Left lung (tissue), 10 donors: Measurements from ENCODE around the gene ACVR2B. TPM values are rescaled to one million over a fixed set of nuclear protein-coding genes. Genes with fewer than 3 reads are reported as not detected.

ENCODE experiments used
- ATAC-seq: fragments of 200-7000 bp; cut with Tn5 transposase; one replicate; pipeline ENCODE4 v1.9.1; 2020; ENCODE audit warnings: moderate library complexity
- DNase-seq, 4 donors: peaks; one replicate each; pipeline ENCODE4 v3.0.0-alpha.2; 2013 to 2020
- H3K27ac ChIP-seq, 2 donors: fragments of 200-600 bp; sonication (generic) in 1 of 2; one replicate each; pipeline versions ENCODE4 v1.5.0 to v1.8.0; 2020 to 2021
- H3K27me3 ChIP-seq, 2 donors: fragments of 200-600 bp; sonication (generic) in 1 of 2; one replicate each; pipeline versions ENCODE4 v1.5.0 to v1.8.0; 2020 to 2021
- H3K36me3 ChIP-seq, 2 donors: fragments of 200-600 bp; sonication (generic) in 1 of 2; one replicate each; pipeline versions ENCODE4 v1.5.0 to v1.8.0; 2020 to 2021
- H3K4me1 ChIP-seq, 2 donors: fragments of 200-600 bp; one replicate each; pipeline ENCODE4 v1.8.0; 2021
- H3K4me3 ChIP-seq, 2 donors: fragments of 200-600 bp; sonication (generic) in 1 of 2; one replicate each; pipeline versions ENCODE4 v1.5.0 to v1.8.0; 2020 to 2021; ENCODE audit warnings: mild to moderate bottlenecking in 1 of 2
- H3K9me3 ChIP-seq, 2 donors: fragments of 200-600 bp; sonication (generic) in 1 of 2; one replicate each; pipeline versions ENCODE4 v1.5.0 to v1.8.0; 2020 to 2021
- CTCF ChIP-seq, 2 donors: fragments of 200-600 bp; sonication (generic) in 1 of 2; IDR thresholded peaks; one replicate each; pipeline versions ENCODE4 v1.5.0 to v1.8.0; 2021; ENCODE audit warnings: antibody characterized with exemption in 2 of 2
- intact Hi-C, 2 donors: fragments of 100-400 bp; cut with DNase I; formaldehyde crosslinking; loops; one replicate each; pipeline versions ENCODE4 v1.11.2 to v1.14.2; 2022
- polyA plus RNA-seq, 6 donors: library from polyadenylated mRNA; unstranded; fragments of 120-200 nt; gene quantifications; one replicate each; pipeline ENCODE4 v1.2.1, GENCODE V29; 2013; ENCODE audit not compliant: insufficient read length in 6 of 6
- total RNA-seq, 2 donors: library from RNA; stranded (reverse); fragmentation: NEBNext Ultra II Directional; extraction: Animal tissue kit (Norgen Biotek cat#: 25700); gene quantifications; one replicate each; pipeline ENCODE4 v1.2.1, GENCODE V29; 2021
- donor health status: DM: no; HTN: yes; CAD: no.
- donor health status: DM: no; HTN: no; CAD: no.

The ACVR2B gene
- total and polyA plus RNA-seq, 8 donors, result 5.2 to 12.6 (median 11.0) TPM

- intact Hi-C loops, result no loop called here
- Histone ChIP-seq H3K9me3 (no peaks in the 10 kb centered on the region), H3K27ac (no peak overlapping the region), H3K27me3 (no peaks in the 10 kb centered on the region), H3K4me3 (no peak overlapping the region), H3K36me3 (peaks cover 0 to 41% of the 10 kb centered on the region in 2 donors), H3K4me1 (no peaks in the 10 kb centered on the region)
- no peak for ATAC-seq
- DNase-seq, result peak in 1 of 4 donors; percentile 61
- TF ChIP-seq CTCF (IDR thresholded peaks at IDR 0.05), result no peak
Observed at GRCh38 chr3:38482951-38483350, 29.3 kb downstream of the ACVR2B start.

GRCh38 chr3:38487323-38487722 is 33.6 kb downstream of the ACVR2B start:
- no peak for ATAC-seq
- Histone ChIP-seq H3K27ac (no peak overlapping the region), H3K4me1 (no peaks in the 10 kb centered on the region), H3K4me3 (no peak overlapping the region), H3K27me3 (no peaks in the 10 kb centered on the region), H3K9me3 (no peaks in the 10 kb centered on the region), H3K36me3 (peaks cover 0 to 19% of the 10 kb centered on the region in 2 donors)
- DNase-seq, result no peak
- intact Hi-C loops, result no loop called here
- no peak for TF ChIP-seq CTCF (IDR thresholded peaks at IDR 0.05)

GRCh38 chr3:38488949-38489348 is 35.3 kb downstream of the ACVR2B start:
- peaks cover 0 to 4% of the 10 kb centered on the region in 2 donors for H3K36me3 ChIP-seq
- no peaks in the 10 kb centered on the region for H3K4me1 ChIP-seq
- no peaks in the 10 kb centered on the region for H3K9me3 ChIP-seq
- ATAC-seq (no peak), DNase-seq (no peak)
- H3K27me3 ChIP-seq, result no peaks in the 10 kb centered on the region
- no peak for TF ChIP-seq CTCF (IDR thresholded peaks at IDR 0.05)
- no peak overlapping the region for H3K27ac ChIP-seq
- intact Hi-C loops, result no loop called here
- H3K4me3 ChIP-seq, result no peak overlapping the region

- H3K27me3 ChIP-seq, result no peaks in the 10 kb centered on the region
- H3K4me3 ChIP-seq, result no peak overlapping the region
- no peaks in the 10 kb centered on the region for H3K4me1 ChIP-seq
- no peak for ATAC-seq
- no peak for DNase-seq
- no peak for TF ChIP-seq CTCF (IDR thresholded peaks at IDR 0.05)
- H3K27ac ChIP-seq, result no peak overlapping the region
- H3K9me3 ChIP-seq, result no peaks in the 10 kb centered on the region
- H3K36me3 ChIP-seq, result no peaks in the 10 kb centered on the region
- intact Hi-C loops, result no loop called here
Observed at GRCh38 chr3:38489766-38490165, 36.1 kb downstream of the ACVR2B start.

- TF ChIP-seq CTCF (IDR thresholded peaks at IDR 0.05), result no peak
- Histone ChIP-seq H3K4me1 (no peaks in the 10 kb centered on the region), H3K27ac (no peak overlapping the region), H3K4me3 (no peak overlapping the region), H3K9me3 (no peaks in the 10 kb centered on the region), H3K27me3 (no peaks in the 10 kb centered on the region), H3K36me3 (no peaks in the 10 kb centered on the region)
- no peak for ATAC-seq
- intact Hi-C loops, result no loop called here
- no peak for DNase-seq
Observed at GRCh38 chr3:38490281-38491030, 36.8 kb downstream of the ACVR2B start.
